ENCODE measurements around the gene EXOC2. TPM values are rescaled to one million over a fixed set of nuclear protein-coding genes. Genes with fewer than 3 reads are reported as not detected.

Gene EXOC2
- total RNA-seq, 1 donor from 2014 or later = 28.5 TPM

DNA sequence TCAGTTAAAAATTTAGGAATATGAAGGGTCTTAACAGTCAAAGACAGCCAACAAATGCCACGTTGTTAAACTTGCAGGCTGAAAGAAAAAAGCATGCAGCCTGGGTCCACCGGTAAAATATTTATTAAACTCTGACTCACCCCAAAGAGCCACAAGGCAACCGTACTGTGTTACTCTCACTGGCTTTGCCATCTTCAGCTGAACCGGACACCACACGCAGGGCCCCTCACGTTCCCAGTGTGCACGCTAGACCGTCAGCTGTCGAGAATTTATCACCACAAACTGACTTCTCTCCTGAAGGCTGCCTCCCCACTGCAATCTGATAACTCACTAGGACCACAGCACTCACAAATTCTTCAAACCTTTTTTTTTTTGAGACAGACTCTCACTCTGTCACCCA, 66.7 kb downstream of the EXOC2 start:
- TF ChIP-seq, protein P1, sequence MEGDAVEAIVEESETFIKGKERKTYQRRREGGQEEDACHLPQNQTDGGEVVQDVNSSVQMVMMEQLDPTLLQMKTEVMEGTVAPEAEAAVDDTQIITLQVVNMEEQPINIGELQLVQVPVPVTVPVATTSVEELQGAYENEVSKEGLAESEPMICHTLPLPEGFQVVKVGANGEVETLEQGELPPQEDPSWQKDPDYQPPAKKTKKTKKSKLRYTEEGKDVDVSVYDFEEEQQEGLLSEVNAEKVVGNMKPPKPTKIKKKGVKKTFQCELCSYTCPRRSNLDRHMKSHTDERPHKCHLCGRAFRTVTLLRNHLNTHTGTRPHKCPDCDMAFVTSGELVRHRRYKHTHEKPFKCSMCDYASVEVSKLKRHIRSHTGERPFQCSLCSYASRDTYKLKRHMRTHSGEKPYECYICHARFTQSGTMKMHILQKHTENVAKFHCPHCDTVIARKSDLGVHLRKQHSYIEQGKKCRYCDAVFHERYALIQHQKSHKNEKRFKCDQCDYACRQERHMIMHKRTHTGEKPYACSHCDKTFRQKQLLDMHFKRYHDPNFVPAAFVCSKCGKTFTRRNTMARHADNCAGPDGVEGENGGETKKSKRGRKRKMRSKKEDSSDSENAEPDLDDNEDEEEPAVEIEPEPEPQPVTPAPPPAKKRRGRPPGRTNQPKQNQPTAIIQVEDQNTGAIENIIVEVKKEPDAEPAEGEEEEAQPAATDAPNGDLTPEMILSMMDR (IDR thresholded peaks at IDR 0.05) = no peak
- H3K4me3 ChIP-seq = no peak overlapping the region
- no peaks in the 10 kb centered on the region for H3K9me3 ChIP-seq
- no peak for DNase-seq
- no peaks in the 10 kb centered on the region for H3K27me3 ChIP-seq (ENCODE audit: low read depth)
- no peak overlapping the region for H3K27ac ChIP-seq
- H3K4me1 ChIP-seq = peaks cover 5% of the 10 kb centered on the region
- H3K36me3 ChIP-seq = peaks cover 20% of the 10 kb centered on the region
- ATAC-seq = no peak
- intact Hi-C loops (cut with DNase I) = no loop called here

DNA sequence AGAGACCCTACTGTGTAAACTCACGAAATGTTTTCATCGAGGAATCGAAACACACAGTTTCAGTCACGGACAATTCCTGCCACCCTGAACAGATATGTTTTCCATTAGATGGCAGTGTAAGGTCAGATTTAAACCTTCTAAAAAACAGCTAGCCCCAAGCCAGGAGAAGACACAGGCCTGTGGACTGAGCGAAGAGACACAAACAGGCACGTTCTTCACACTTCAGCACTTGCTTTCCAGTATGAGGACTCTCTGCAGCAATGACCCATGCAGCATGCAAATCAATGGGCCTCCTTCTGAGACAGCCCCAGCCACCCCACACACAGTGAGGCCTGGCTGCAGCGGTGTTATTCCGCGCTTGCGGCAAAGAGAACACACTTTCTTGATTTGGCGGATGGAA, 68.0 kb downstream of the EXOC2 start:
- ATAC-seq (peak in 1 of 2 donors; percentile 19), DNase-seq (no peak)
- Histone ChIP-seq H3K4me1 (peaks cover 5% of the 10 kb centered on the region), H3K4me3 (no peak overlapping the region), H3K36me3 (peaks cover 13% of the 10 kb centered on the region), H3K27ac (no peak overlapping the region), H3K27me3 (ENCODE audit: low read depth) (no peaks in the 10 kb centered on the region), H3K9me3 (no peaks in the 10 kb centered on the region)
- intact Hi-C loops (cut with DNase I) = no loop called here
- TF ChIP-seq, protein P1 (IDR thresholded peaks at IDR 0.05) = peak; percentile 24

DNA sequence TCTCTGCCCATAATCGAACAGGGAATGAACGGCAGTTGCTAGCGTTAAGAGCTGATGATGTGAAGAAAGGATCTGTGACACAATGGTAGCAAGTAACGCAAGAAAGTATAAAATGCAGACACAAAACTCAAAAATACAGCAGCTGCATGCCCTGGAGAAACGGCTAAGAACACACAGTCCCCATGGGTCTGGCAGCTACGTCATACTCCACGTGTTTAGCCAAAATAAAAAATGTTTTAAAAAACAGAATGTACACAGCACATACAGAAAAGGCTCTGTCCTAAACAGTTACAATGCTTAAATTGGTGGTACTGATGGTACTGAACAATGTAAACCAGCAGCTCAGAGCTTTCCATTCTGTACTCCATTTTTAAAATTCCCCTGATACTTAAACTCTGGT, 70.5 kb downstream of the EXOC2 start:
- H3K36me3 ChIP-seq = peaks cover 16% of the 10 kb centered on the region
- DNase-seq (no peak), ATAC-seq (no peak)
- no peak overlapping the region for H3K27ac ChIP-seq
- no peaks in the 10 kb centered on the region for H3K27me3 ChIP-seq (ENCODE audit: low read depth)
- intact Hi-C loops (cut with DNase I) = no loop called here
- H3K9me3 ChIP-seq = no peaks in the 10 kb centered on the region
- TF ChIP-seq, protein P1 (IDR thresholded peaks at IDR 0.05) = no peak
- H3K4me3 ChIP-seq = no peak overlapping the region
- no peaks in the 10 kb centered on the region for H3K4me1 ChIP-seq

DNA sequence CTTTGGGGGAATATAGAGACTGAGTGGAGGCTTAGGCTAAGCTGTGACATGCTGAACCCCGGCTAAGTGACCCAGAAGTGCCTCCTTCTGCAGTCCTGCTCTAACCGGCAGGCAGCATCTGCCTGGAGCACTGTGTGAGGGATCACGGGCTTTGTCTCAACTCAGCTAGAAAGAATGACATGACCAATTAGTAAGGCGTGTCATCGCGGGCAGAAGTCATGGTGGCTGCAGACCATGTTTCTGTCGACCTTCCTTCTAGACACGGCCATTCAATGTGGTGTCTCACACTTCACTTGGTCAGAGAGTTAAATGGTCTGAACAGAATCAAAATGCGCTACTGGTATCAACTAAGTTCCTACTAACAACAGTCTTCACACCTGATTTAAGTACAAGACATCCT, 71.0 kb downstream of the EXOC2 start:
- TF ChIP-seq, protein P1 (IDR thresholded peaks at IDR 0.05) = no peak
- ATAC-seq (no peak), DNase-seq (no peak)
- Histone ChIP-seq H3K27ac (no peak overlapping the region), H3K9me3 (no peaks in the 10 kb centered on the region), H3K4me1 (no peaks in the 10 kb centered on the region), H3K27me3 (ENCODE audit: low read depth) (no peaks in the 10 kb centered on the region), H3K36me3 (peaks cover 20% of the 10 kb centered on the region), H3K4me3 (no peak overlapping the region)
- intact Hi-C loops (cut with DNase I) = no loop called here

DNA sequence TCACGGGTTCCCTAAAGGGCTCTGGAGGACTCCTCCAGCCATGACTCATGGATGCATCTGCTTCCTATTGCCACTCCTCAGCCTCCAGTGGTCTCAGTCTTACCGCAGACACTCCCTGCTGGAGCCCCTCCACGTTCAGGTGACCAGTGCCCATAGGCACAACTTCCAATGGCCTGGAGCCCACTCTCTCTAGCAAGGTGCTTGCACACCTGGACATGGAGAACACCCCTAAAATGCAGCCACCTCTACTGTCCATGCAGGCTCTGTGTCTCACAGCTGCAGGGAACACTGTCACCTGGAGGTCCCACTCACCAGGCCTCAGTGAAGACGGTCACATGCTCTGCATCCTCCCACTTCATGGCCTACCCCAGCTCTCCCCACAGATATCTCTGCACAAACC, 72.0 kb downstream of the EXOC2 start:
- no peak overlapping the region for H3K27ac ChIP-seq
- DNase-seq (no peak), ATAC-seq (no peak)
- H3K4me3 ChIP-seq = no peak overlapping the region
- peaks cover 22% of the 10 kb centered on the region for H3K36me3 ChIP-seq
- H3K4me1 ChIP-seq = no peaks in the 10 kb centered on the region
- H3K27me3 ChIP-seq (ENCODE audit: low read depth) = no peaks in the 10 kb centered on the region
- intact Hi-C loops (cut with DNase I) = no loop called here
- H3K9me3 ChIP-seq = no peaks in the 10 kb centered on the region
- TF ChIP-seq, protein P1 (IDR thresholded peaks at IDR 0.05) = no peak

DNA sequence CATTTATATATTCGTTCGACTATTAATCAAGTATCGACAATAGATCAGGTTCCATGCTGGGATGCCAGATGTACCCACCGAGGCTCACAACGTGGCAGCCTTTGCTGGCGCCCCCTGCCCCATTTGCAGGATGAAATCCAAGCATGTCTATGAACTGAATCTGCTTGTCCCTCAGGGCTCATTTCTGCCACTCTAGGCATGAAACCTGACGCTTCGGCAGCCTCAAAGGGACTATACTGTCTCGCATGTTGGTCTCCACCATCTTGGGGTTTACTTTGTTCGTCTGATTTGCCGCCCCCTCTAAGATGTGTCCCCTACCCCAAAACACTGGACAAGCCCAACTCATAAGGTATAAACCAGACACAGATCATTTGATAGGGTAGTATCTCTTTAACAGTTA, 72.8 kb downstream of the EXOC2 start:
- Histone ChIP-seq H3K36me3 (peaks cover 28% of the 10 kb centered on the region), H3K27ac (no peak overlapping the region)
- no peak for DNase-seq

More for the DNA sequence above, 72.8 kb downstream of the EXOC2 start:
- ATAC-seq = no peak
- Histone ChIP-seq H3K27me3 (ENCODE audit: low read depth) (no peaks in the 10 kb centered on the region), H3K4me1 (no peaks in the 10 kb centered on the region), H3K9me3 (no peaks in the 10 kb centered on the region), H3K4me3 (no peak overlapping the region)
- intact Hi-C loops (cut with DNase I) = no loop called here
- TF ChIP-seq, protein P1 (IDR thresholded peaks at IDR 0.05) = no peak

Data from lower lobe of right lung (tissue), 2 donors.